Fibroblast of skin of abdomen (primary cell): ENCODE data around the gene SPRED2.

Source experiments
- DNase-seq: peaks from one replicate; pipeline ENCODE4 v3.0.0-alpha.2; 2013

SPRED2 gene

DNA sequence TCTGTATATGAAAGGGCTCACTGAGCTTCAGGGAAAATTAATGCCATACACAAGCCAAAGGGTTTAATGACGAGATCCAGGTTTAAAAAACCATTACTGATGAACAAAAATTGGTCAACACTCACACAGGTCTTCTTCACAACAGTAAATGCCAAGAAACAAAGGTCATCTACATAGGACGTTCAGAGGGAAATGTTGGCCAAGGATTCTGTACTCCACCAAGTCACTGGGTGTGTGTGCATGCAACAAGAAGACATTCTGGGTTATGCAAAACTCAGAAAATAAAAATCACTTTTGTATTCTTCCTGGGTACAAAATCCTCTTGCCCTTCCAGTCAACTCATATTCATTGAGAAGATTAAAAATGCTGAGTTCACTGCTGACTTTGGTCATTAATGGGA, 126.5 kb downstream of the SPRED2 start:
- DNase-seq = no peak

DNA sequence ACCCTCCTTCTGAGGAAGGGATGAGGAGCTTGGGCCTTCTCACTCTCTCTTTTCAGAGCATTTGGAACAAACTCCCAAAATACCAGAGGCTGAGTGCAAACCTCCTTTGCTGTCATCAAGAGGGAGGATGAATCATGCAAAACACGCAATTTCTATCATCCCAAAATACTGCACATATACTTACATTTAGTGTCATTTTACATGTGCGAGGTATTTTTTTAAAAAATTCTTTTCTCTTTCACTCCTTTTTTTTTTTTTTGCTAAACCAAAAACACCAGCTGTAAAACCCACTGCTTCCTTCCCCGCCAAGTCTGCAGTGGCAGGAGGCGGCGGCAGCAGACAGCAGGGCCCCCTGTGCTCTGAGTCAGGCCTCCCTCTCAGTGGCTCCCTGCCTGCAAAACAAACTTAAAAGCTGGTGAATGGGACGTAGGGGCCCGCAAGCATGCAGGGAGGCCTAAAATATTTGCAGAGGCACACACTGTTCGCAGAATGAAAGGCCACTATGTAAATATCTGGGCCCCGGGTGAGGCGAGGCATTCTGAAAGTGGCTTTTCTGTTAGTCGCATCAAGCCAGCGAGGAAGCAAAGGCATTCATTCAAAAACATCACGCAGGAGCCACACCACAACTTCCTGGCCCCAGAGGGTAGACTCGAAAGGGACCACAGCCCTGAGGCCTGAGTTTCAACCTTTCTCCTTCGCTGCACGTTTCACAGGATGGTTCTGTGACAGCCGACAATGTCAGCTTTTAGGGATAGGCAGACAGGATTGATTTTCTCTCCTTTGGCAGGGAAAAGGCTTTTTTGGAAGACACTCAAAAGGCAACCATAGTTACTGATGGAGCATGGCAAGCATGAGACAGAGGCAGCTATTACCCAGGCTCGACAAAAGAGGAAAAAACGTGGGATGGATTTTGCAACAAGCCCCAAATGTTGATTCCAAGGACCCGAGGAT, 131.4 kb downstream of the SPRED2 start:
- peak; percentile 96 for DNase-seq

DNA sequence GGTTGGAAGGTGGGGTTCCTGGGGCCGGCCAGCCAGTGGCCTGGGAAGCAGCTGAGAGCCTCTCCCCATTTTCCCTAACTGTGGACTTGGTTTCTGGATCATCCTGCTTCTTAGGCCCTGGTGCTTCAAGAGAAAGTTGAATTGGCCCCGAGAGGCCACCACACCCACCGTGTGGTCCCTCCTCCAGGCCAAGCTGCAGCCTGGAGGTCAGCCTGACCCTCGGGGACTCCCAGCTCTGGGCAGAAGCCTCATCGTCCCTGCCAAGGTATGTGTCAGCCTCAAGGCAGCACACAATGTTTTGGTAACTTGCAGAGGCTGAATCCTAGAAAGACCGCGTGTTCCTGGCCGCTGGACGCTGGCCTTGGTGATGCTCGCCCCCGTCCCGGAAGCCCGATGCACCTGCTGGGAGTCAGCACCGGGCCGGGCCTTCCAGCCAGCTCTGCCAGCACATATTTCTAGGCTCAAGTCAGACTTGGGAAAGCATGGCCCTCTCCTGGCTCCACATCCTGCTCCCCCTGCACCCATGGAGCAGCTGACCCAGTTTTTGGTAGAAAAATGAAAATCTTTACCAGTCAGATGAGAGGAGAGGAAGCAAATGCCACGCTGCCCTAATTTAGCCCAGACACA, 132.2 kb downstream of the SPRED2 start:
- no peak for DNase-seq

DNA sequence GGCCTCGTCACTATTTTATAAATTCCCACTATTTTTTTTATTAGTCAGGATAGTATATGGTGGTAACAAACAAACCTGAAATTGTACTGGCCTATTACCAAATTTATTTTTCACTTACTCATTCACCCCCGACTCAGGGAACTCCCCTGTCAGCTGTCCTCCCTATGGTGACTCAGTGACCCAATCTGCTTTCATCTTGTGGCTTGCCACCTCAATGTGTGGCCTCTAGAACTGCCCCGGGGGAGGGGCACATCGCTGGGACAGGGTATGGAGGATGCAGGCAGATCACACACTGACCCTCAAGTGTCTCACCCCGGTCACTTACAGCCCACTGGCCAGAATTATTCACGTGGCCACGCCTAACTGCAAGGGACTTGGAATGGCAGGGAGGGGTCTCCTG, 133.2 kb downstream of the SPRED2 start:
- no peak for DNase-seq

DNA sequence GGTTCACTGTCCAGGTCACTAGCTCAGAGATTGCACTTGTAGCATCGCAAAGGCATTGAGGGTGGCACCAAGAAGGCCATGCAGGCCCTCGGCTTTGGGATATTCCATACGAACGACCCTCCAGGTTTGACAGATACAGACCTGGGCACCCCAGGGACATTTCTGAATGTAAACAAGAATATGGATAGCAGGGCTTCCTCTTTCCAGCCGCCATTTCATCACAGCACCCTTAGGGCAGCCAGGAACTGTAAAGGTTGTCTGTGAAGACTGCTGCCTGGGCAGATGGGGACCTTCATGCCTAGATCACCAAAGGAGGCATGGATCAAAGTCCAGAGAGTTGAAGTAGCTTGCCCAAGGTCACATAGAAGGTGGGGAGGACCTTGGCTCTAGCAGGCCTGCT, 134.3 kb downstream of the SPRED2 start:
- no peak for DNase-seq

DNA sequence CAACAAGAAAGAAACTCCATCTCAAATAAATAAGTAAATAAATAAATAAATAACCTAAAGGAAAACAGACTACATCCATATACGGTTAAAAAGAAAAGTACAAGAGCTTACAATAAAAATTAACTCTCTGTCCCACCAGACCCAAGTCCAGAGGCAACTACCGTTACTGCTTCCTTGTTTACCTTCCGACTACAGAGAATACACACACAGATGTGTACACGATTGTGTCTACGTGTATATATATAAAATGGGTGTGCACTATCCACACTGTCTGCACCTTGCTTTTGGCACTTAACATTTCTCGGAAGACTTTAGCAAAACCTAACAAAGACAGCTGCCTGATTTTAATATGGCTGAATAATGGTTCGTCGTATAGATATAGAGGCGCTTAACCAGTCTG, 134.9 kb downstream of the SPRED2 start:
- DNase-seq = no peak

DNA sequence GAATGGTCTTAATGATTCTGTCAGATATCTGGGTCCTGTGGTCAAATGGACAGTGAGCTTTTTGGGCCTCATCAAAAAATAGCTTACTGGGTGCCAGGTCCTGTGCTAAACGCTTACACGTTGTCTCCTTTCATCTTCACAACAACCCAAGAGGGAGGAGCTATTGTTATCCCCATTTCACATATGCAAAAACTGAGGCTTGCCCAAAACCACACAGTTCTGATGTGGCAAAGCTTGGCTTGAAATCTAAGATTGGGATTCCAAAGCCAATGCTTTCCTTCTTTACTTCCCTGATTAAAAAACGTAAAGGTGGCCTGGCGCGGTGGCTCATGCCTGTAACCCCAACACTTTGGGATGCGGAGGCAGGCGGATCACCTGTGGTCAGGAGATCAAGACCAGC, 135.4 kb downstream of the SPRED2 start:
- DNase-seq = no peak

DNA sequence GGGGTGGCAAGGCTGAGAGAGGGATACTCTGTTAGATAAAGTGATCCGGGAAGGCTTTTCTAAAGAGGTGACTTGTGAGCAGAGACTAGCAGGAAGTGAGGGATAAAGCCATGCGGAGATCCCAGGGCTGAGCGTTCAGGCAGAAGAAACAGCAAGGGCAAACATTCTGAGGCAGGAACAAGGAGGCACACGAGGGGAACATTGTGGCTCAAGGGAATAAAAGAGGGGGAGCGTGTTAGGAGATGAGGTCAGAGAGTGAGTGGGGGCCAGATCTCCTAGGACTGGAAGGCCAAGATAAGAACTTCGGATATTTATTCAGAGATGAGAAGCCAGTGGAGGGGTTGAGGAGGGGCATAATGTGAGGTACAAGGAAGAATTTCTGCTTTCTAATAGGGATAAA, 137.7 kb downstream of the SPRED2 start:
- no peak for DNase-seq

DNA sequence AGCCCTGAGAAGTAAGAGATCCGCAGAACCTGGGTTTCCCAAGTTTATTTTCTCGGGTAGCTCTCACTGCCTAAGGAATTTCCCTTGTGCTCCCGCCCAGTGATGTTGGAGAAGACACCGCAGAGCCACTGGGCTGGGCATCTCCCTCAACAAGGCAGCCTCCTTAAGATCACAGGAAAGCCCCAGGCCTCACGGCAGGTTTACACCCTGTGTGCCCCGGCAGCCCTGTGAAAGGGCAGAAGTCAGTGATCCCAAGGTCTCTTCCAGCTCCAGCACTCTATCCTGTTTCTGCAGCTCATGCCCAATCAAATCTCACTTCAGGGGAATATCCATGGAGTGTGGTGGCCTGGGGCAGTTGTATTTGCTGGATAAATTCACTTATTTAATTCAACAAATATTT, 138.3 kb downstream of the SPRED2 start:
- no peak for DNase-seq

DNA sequence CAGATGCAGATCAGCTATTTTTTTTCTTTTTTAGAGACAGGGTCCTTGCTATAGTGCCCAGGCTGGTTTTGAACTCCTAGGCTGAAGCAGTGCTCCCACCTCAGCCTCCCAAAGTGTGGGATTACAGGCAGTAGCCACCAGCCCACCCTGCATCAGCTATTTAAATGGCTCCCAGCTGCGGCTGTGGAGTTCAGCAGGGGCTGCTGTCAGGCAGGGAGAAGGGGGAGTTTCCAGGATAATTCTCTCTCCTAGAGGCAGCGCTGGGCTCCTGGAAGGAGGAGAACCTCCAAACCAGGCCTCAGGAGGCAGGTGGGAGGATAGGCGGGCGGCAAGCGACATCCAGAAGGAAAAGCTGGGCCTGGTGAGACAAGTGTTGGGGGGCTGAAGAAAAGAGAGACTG, 139.0 kb downstream of the SPRED2 start:
- no peak for DNase-seq

DNA sequence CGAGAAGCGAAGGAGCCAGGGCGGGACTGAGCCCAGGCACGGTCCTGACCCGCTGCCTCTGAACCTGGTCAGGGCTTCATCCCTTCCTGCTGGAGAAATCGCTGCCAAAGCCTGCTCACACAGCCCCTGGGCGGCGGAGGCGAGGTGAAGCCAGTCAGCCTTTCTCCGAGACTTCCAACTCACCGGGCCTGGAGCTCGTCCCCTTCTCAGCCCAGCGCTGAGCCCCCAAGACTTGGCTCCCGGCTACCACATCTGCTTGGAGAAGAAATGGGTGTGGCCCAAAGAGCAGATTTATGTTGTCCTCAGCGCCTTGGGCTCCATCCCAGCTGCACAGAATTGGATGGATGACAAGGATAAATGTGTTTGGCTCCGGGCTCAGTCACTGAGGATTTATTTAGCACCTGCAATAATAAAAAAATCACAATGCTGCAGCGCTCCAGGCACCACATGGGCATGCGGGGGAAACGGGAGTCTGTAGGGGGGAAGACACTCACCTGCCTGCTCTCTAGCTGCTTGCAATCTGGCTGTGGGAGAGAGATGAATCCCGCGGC, 139.9 kb downstream of the SPRED2 start:
- DNase-seq = no peak

DNA sequence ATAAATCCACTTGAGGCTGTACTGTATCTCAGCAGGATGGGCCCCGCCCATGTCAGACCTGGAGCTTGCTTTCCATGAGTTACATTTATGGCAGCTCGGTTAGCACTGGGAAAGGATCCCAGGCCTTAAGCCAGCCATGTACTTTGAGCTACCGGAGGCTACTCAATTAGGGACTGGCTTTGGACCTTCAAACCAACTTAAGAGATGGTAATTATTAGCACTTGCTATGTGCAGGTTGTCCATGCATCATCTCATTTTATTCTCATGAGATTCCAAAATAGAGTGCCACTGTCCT, 140.3 kb downstream of the SPRED2 start:
- DNase-seq = no peak

DNA sequence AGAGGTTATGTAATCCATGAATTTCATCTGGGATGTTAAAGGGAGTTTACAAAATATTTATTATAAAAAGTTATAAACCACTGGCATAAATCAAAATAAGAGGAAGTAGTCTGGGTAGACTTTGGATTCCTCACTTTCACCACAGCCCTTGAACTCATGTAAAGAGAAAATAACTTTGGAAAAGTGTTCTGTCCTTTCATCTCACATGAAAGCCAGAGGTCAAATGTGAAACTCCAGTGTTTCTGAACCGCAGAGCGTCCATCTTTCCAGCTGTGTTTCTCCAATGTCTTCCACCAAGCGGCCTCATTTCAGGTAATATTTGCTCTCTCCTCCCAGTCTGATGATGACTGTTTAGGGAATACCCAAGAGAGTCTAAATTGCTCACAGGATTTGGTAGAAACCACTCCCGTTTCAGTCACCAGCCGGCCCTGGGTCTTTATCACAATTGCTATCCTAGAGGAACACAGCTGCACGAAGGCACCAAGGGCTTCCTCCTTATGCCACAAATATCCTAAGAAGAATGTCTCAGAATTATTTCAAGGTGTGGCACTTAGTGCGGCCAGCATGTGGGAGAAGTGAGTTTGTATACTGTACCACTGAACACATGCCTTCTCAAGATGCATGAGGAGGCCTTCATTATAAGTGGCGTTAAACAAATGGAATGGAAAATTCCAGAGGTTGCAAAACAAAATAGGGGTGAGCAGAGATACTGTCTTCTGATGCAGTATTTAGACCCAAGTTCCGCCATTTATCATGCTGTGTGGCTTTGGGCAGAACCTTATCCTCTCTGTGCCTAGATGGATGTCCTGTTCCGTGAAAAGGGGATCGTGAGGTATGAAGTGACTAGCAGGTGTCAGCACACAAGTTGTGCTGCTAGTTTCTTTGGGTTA, 140.9 kb downstream of the SPRED2 start:
- no peak for DNase-seq

DNA sequence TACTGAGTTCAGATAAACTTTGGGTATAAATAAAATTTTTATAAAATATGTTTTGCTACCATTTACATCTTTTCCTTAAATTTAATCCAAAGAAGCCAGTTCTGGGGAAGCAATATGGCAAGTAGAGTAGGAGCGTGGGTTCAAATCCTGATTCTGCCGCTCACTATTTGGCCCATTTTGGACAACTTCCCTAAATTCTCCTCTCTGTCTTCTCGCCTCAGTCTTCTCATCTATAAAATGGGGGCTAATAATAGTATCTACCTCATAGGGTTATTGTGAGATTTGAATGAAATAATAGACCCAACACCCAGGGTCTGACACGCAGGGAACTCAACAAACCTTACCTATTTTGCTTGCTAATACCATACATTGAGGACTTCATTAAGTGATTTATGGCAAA, 145.0 kb downstream of the SPRED2 start:
- DNase-seq = no peak

DNA sequence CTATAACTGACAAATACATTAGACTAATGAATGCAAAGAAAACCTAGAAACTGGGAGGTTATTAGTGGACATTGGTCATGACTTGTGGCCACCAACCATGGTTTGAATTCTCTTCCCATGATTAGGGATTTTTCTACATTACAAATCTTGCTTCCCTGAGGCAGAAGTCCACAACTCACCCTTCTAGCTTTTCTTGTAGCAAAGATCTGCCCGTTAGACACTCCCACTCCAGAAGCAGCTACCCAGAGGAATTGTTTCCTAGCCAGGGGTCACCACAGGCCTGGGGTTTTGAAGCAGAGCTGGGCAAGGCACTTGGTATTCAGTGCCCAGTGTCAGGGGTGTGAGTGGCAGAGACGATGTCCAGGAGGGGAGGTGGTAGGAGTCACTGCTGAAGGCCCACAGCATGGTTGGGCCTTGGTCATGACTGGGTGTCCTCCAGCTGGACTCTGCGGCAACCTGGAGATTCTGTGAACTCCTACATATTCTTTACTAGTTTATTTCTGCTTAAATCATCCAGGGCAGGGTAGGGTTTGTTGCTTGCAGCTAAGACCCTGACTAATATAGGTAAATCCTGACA, 149.8 kb downstream of the SPRED2 start:
- no peak for DNase-seq

DNA sequence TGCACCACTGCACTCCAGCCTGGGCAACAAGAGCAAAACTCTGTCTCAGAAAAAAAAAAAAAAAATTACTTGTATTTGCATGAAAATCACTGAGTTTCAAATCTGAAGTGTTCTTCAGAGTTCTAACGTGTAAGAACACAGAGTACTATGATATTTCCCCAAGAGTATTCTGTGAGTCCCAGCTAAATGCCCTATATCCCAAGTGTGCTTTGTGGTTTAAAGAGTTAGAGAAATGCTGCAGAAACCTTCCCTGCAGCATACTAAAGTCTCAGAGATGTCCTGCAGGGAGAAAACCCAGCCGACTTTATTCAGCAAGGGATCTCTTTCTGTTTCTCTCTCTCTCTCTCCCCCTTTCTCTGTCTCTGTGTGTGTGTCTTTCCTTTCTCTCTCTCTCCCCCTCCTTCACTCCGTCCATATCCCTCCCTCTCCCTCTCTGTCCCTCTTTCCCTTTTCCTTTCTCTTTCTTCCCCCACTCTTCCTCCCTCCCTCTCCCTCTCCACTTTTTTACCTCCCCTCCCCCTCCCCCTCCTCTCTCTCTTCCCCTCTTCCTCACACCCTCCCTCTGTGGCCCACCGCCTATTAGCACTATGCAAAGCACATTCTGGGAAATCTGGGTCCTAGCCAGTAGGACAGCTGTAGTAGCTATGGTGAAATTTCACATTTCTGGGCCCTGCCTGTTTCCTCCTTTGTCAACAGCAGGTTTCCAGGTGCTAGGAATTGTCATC, 150.6 kb downstream of the SPRED2 start:
- peak; percentile 62 for DNase-seq

DNA sequence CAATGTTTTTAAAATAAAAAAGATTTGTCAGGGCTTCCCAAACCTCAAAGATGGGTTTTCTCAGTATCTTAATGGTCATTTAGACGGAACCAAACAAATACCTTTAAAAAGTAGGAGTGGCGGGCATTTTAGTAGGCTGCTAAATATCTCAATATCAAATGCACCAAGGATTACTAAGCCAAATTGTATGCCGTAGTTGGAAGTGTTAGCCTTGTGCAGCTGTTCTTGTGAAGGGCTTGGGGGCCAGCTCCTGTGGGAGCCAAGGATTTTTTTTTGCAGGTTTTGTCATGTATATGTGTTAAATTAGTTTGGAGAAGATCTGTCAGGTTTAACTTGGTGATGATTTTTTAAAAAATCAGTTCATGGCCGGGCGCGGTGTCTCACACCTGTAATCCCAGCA, 152.6 kb downstream of the SPRED2 start:
- DNase-seq = no peak

DNA sequence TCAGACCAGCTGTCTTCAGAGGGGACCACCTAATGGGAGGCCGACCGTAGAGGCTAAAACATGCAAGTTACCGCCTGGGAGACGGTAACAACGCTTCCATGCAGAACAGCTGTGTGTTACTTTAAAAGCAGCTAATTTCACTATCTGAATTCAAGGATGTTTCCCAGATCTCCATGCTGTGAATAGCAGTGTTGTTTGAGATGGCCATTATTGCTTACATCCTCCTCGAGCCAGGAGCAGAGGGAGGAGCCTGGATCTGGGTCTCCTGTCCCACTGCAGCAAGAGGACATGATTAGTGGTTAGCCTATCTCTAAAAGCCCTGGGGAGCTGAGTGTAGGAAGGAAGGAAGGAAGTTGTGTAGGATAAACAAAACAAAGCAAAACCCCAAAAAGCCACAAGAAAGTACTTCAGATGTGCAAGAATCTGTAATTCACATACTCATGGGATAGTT, 153.8 kb downstream of the SPRED2 start:
- DNase-seq = peak; percentile 55

DNA sequence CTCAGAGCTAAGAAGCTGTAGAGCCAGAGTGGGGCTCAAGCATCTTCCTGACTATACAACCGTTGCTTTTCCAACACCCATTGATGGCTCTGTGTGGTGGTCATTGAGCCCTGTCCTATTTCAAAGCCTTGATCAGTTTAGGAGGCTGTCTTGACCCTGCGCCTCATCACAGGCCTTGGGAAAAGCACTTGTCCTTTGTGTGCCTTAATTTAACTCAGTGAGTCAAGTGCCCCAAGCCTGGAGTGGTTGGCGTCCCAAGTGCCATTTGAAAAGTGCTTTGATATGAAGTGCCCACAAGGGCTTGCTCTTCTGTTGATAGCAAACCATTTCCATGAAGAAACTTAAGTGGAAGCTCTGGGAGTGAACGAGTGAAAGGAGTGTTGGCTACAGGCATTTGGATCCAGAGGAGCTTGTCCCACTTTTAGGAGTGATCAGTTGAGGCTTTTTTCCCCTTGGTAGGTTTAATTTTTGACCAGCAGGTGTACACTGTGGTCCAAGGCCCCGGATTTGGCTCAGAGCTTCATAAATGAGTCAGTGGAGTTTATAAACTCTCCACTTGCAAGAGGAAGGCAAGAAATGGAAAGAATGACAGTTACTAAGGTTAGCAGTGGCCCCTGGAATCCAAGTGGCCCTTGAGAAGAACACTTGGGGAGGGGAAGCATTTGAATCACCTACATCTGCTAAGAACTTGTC, 154.5 kb downstream of the SPRED2 start:
- no peak for DNase-seq

DNA sequence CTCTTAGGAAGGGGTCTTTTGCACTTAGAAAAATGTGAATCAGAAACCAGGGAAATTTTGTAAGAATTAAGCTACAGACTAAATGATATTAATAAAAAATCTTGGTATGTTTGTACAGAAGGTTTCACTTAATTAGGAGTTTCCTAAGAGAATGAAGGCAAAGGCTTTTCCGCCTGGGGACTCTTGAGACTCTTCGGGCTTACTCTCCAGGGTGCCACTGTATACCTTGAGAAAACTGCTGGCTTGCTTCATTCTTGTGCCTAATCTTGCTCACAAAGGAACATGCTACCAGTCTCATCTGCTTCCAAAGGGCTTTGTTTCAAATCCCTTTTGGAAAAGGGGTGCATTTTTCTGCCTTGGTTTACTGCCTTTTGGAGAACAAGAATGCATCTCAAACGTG, 155.3 kb downstream of the SPRED2 start:
- no peak for DNase-seq

DNA sequence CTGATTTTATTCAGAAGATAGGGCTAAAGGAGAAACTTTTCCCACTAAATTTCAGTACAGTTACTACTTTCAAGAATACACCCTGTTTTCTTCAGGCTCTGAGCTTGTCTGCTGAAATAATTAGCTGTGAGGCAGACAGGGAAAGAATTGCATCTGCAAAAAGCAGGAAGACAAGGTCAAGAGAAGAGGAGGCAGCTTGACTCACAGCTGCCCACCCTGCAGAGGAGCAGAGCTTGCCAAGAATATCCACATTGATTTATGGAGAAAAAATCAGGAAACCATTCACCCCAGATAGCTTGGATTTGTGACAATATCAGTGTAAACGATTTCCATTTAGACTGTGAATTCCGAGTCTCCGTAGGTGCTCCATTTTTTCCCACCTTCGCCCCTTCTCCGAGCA, 155.8 kb downstream of the SPRED2 start:
- DNase-seq = peak; percentile 54
